NCI-H2107 treated with DMSO at 0.1 percent for 48 hours (cell line): ENCODE results near the gene ZNF426.

Source experiments
- DNase-seq: peaks from one replicate; lab custom pipeline; 2025; ENCODE audit not compliant: unreplicated experiment; lab: John Stamatoyannopoulos, UW

Gene ZNF426

GRCh38 chr19:9498183-9498902 lies 40.1 kb downstream of the ZNF426 start, which contains the start of gene ZNF560:
Gene ZNF560, minus strand, starts transcription at chr19:9498616. Its CDS starts 23,303 bp downstream, at chr19:9475313.
- DNase-seq: no peak

- no peak for DNase-seq
These were observed 44.3 kb downstream of the ZNF426 start for GRCh38 chr19:9494096-9494495.

DNA sequence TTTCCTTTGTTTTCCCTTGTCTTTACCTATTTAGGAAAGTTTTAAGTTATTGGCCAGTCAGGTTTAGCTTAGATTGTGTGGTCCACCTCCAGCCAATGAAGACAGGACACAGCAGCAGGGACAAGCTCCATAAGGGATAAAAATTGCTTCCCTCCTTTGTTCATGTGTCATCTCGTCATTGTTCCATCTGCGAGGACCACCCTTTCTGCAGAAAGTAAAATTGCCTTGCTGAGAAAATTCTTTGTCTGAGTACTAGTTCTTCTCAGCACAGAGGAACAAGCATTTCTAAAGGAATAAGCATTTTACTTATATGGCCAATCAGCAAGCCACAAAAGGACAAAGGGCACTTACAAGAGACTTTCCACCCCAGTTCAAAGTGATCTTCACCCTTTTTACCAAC lies 51.4 kb downstream of the ZNF426 start:
- DNase-seq: no peak

- no peak for DNase-seq
These were observed 53.3 kb downstream of the ZNF426 start for GRCh38 chr19:9485140-9485539.

GRCh38 chr19:9474975-9475374 lies 63.5 kb downstream of the ZNF426 start:
- no peak for DNase-seq
